ENCODE measurements around the gene DMRT1.
"Not testable (repeated sequence)": the region's sequence is repeated elsewhere in the genome, so short reads cannot be mapped to it uniquely, and the experiment has no call there.

The DMRT1 gene

GRCh38 chr9:995781-996180, 154.3 kb downstream of the DMRT1 start:
- no peak for TF ChIP-seq CTCF (conservative IDR thresholded peaks at IDR 0.05)
- no peak overlapping the region for H3K27ac ChIP-seq

- TF ChIP-seq CTCF (conservative IDR thresholded peaks at IDR 0.05) = peak; percentile 45
- not testable (repeated sequence) for H3K27ac ChIP-seq
Measured at GRCh38 chr9:998299-999110, 157.0 kb downstream of the DMRT1 start.

GRCh38 chr9:1001838-1002237, 160.3 kb downstream of the DMRT1 start:
- TF ChIP-seq CTCF (conservative IDR thresholded peaks at IDR 0.05) = no peak
- no peak overlapping the region for H3K27ac ChIP-seq

GRCh38 chr9:1002678-1003077, 161.2 kb downstream of the DMRT1 start:
- H3K27ac ChIP-seq = no peak overlapping the region
- TF ChIP-seq CTCF (conservative IDR thresholded peaks at IDR 0.05) = no peak

GRCh38 chr9:1005043-1005667, 163.7 kb downstream of the DMRT1 start:
- H3K27ac ChIP-seq = no peak overlapping the region

GRCh38 chr9:1007312-1007711, 165.8 kb downstream of the DMRT1 start:
- TF ChIP-seq CTCF (conservative IDR thresholded peaks at IDR 0.05) = no peak
- H3K27ac ChIP-seq = no peak overlapping the region

More at GRCh38 chr9:1005043-1005667, 163.7 kb downstream of the DMRT1 start:
- peak; percentile 84 for TF ChIP-seq CTCF (conservative IDR thresholded peaks at IDR 0.05)

GRCh38 chr9:1008216-1008615, 166.7 kb downstream of the DMRT1 start:
- TF ChIP-seq CTCF (conservative IDR thresholded peaks at IDR 0.05) = no peak
- H3K27ac ChIP-seq = no peak overlapping the region
